ENCODE data around the gene TRIM54. TPM values are rescaled to one million over a fixed set of nuclear protein-coding genes. Genes with fewer than 3 reads are reported as not detected.

TRIM54 gene
- polyA plus RNA-seq, result not detected

DNA sequence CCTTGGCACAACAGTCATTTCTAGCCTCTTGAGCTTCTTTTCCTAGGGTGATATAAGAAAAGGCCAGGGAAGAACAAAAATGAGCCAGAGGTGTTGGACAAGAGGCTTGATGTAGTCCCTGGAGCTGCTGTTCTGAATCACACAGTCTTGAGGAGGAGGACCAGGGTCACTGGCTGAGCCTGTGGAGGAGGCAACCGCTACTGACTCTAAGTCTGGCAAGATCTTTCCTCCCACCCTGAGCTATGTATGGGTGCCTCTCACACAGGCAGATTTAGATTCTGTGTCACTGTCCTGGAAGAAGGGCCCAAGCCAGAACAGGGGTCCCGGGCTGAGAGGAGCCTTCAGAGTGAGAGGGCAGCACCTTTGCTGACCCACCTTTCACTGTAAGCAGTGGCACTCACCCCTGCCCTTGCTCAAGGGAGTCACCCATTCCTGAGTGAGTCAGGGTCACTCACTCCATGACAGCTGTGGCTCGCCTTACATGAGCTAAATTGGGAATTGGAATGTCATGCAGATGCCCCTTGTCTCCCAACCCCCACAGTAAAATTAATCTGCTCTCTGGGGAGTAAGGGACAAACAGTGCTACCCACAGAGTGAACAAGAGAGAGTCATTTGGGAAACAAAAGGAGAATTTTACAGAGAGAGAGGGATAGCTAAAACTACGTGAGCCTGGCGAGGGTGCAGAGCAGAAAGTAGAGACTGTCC lies at the start of gene TRIM54:
TRIM54 (plus strand) TSS at position 575 of the 705 bp plus-strand sequence. CDS start 303 bp downstream, outside the sequence.
- Mint-ChIP-seq H3K36me3 (no peaks in the 10 kb centered on the region), H3K4me3 (no peak within 1 kb of the TSS), H3K4me1 (peaks cover 1 to 10% (median 7%) of the 10 kb centered on the region in 3 donors), H3K27me3 (peaks cover 11% of the 10 kb centered on the region), H3K27ac (peak within 1 kb of the TSS in 1 of 3 donors; percentile 63), H3K9me3 (no peaks in the 10 kb centered on the region)

DNA sequence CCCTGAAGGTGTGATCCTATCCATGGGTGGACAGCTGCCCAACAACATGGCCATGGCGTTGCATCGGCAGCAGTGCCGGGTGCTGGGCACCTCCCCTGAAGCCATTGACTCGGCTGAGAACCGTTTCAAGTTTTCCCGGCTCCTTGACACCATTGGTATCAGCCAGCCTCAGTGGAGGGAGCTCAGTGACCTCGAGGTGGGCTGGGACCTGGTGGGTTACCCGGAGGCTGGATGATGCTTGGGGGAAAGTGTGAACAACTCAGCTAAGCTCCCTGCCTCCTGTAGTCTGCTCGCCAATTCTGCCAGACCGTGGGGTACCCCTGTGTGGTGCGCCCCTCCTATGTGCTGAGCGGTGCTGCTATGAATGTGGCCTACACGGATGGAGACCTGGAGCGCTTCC lies 48.9 kb upstream of the TRIM54 start:
- Mint-ChIP-seq H3K27me3 (no peaks in the 10 kb centered on the region), H3K36me3 (peaks cover 8% of the 10 kb centered on the region), H3K4me1 (peaks cover 0 to 2% (median 0%) of the 10 kb centered on the region in 3 donors), H3K4me3 (no peak overlapping the region), H3K9me3 (no peaks in the 10 kb centered on the region), H3K27ac (no peak overlapping the region)

DNA sequence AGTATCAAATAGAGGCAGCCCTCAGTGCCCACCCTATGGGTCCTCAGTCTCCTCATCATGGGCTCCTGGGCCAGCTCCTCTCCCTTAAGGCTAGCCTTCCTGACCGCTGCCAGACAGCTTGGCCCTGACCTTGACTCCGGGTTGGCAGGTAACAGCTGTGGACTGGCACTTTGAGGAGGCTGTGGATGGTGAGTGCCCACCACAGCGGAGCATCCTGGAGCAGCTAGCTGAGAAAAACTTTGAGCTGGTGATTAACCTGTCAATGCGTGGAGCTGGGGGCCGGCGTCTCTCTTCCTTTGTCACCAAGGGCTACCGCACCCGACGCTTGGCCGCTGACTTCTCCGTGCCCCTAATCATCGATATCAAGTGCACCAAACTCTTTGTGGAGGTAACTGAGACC lies 46.1 kb upstream of the TRIM54 start:
- Mint-ChIP-seq H3K9me3 (no peaks in the 10 kb centered on the region), H3K27me3 (no peaks in the 10 kb centered on the region), H3K36me3 (peaks cover 10% of the 10 kb centered on the region), H3K4me1 (peaks cover 0 to 2% (median 0%) of the 10 kb centered on the region in 3 donors), H3K4me3 (no peak overlapping the region), H3K27ac (no peak overlapping the region)

DNA sequence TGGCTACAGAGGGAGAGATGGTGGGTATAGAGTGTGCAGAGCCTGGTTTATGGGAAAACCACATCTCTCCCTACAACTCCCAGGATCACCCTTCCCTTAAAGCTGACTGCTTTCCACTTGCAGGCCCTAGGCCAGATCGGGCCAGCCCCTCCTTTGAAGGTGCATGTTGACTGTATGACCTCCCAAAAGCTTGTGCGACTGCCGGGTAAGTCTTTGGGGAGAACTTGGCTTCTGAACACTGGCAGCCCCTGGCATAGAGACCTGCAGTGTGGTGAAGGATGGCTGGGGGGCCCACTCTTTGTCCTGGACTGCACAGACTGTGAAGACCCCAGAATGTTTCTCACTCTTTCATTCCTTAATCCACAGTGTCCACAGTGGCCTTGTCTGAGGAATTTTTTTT lies 45.6 kb upstream of the TRIM54 start:
- no peaks in the 10 kb centered on the region for H3K9me3 Mint-ChIP-seq
- H3K27ac Mint-ChIP-seq, result no peak overlapping the region
- no peaks in the 10 kb centered on the region for H3K27me3 Mint-ChIP-seq
- no peak overlapping the region for H3K4me3 Mint-ChIP-seq
- H3K36me3 Mint-ChIP-seq, result peaks cover 10% of the 10 kb centered on the region
- peaks cover 0 to 2% (median 0%) of the 10 kb centered on the region in 3 donors for H3K4me1 Mint-ChIP-seq

DNA sequence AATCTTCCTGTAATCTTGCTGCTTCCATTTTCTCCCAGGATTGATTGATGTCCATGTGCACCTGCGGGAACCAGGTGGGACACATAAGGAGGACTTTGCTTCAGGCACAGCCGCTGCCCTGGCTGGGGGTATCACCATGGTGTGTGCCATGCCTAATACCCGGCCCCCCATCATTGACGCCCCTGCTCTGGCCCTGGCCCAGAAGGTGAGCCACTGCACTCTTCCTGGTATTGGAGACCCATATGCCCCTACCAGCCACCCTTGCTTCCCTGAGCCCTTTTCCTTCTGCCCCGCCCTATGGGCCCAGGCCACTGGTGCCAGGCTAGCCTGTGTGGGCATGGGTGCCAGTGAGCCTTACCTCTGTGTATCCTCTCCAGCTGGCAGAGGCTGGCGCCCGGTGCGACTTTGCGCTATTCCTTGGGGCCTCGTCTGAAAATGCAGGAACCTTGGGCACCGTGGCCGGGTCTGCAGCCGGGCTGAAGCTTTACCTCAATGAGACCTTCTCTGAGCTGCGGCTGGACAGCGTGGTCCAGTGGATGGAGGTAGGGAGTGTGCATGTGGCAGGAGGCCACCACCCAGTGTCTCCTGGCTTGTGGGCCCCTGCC lies 44.8 kb upstream of the TRIM54 start:
- H3K36me3 Mint-ChIP-seq, result peaks cover 10% of the 10 kb centered on the region
- H3K27ac Mint-ChIP-seq, result no peak overlapping the region
- no peaks in the 10 kb centered on the region for H3K9me3 Mint-ChIP-seq
- H3K27me3 Mint-ChIP-seq, result no peaks in the 10 kb centered on the region
- H3K4me1 Mint-ChIP-seq, result peaks cover 0 to 2% (median 0%) of the 10 kb centered on the region in 3 donors
- H3K4me3 Mint-ChIP-seq, result no peak overlapping the region

- H3K4me1 Mint-ChIP-seq, result peaks cover 0 to 2% (median 0%) of the 10 kb centered on the region in 3 donors
- peaks cover 5% of the 10 kb centered on the region for H3K36me3 Mint-ChIP-seq
- no peaks in the 10 kb centered on the region for H3K27me3 Mint-ChIP-seq
- no peak overlapping the region for H3K4me3 Mint-ChIP-seq
- H3K27ac Mint-ChIP-seq, result no peak overlapping the region
- H3K9me3 Mint-ChIP-seq, result no peaks in the 10 kb centered on the region
Measured at GRCh38 chr2:27238976-27239375, 43.3 kb upstream of the TRIM54 start.

DNA sequence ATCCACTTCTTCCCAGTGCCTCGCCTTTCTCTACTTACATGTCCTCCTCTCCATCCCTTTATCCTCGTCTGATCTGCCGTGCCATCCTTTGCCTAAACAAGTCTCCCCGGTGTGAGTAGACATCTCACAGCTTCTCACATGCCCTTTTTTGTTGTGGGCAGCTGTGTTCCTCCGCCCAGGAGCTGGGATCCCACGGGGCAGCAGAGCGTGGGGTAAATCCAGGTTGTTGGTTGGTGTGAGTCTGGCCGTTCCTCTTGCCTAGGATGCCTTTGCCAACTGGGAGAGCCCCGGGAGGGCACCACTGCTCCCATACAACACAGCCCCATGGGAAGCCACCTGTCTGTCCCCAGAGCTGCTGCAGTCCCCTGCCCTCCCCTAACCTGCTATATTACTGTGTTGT lies 41.8 kb upstream of the TRIM54 start:
- Mint-ChIP-seq H3K27me3 (no peaks in the 10 kb centered on the region), H3K4me1 (peaks cover 0 to 2% (median 0%) of the 10 kb centered on the region in 3 donors), H3K4me3 (no peak overlapping the region), H3K27ac (no peak overlapping the region), H3K9me3 (no peaks in the 10 kb centered on the region), H3K36me3 (peaks cover 4% of the 10 kb centered on the region)

GRCh38 chr2:27241761-27242613 lies 40.2 kb upstream of the TRIM54 start:
- Mint-ChIP-seq H3K4me3 (no peak overlapping the region), H3K27me3 (no peaks in the 10 kb centered on the region), H3K4me1 (peaks cover 0 to 2% (median 0%) of the 10 kb centered on the region in 3 donors), H3K9me3 (no peaks in the 10 kb centered on the region), H3K27ac (no peak overlapping the region), H3K36me3 (peaks cover 4% of the 10 kb centered on the region)

DNA sequence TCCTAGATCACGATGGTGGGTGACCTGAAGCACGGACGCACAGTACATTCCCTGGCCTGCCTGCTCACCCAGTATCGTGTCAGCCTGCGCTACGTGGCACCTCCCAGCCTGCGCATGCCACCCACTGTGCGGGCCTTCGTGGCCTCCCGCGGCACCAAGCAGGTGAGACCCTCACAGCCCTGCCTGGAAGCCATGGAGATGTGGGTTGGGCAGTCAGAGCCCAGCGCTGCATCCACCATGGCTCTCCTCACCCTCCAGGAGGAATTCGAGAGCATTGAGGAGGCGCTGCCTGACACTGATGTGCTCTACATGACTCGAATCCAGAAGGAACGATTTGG lies 39.6 kb upstream of the TRIM54 start:
- no peak overlapping the region for H3K4me3 Mint-ChIP-seq

DNA sequence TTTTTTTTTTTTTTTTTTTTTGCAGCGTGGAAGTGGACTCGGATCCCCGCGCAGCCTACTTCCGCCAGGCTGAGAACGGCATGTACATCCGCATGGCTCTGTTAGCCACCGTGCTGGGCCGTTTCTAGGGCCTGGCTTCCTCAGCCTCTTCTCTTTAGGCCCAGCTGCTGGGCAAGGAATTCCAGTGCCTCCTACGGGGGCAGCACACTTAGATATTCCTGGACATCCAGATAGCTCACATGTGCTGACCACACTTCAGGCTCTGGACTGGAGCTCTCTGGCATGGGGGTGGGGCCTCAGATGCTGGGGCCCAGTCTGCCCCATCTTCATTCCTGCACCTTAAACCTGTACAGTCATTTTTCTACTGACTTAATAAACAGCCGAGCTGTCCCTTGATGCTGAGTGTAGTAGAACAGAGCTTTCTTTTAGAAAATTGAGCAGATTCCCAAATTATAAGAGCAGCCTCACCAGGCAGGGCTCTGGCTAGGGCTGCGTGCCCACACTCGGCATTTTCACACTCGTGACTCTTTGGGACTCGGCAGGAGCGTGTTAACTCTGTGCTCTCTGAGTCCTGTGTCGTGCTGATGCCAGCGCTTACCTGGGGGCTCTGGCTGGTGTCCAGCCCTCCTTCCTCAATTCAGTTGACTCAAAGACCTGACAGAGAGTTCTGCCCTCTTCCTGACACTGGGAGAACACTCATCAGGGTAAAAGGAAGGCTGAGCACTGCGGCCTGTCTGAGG lies 38.7 kb upstream of the TRIM54 start:
- H3K27ac Mint-ChIP-seq, result no peak overlapping the region
- H3K9me3 Mint-ChIP-seq, result no peaks in the 10 kb centered on the region
- H3K27me3 Mint-ChIP-seq, result no peaks in the 10 kb centered on the region
- peaks cover 4% of the 10 kb centered on the region for H3K36me3 Mint-ChIP-seq
- H3K4me3 Mint-ChIP-seq, result no peak overlapping the region
- no peaks in the 10 kb centered on the region for H3K4me1 Mint-ChIP-seq

More for the DNA sequence above, 39.6 kb upstream of the TRIM54 start:
- Mint-ChIP-seq H3K36me3 (peaks cover 4% of the 10 kb centered on the region), H3K9me3 (no peaks in the 10 kb centered on the region), H3K27me3 (no peaks in the 10 kb centered on the region), H3K4me1 (peaks cover 0 to under 1% (median 0%) of the 10 kb centered on the region in 3 donors), H3K27ac (no peak overlapping the region)

- no peaks in the 10 kb centered on the region for H3K4me1 Mint-ChIP-seq
- H3K36me3 Mint-ChIP-seq, result peaks cover 4% of the 10 kb centered on the region
- H3K9me3 Mint-ChIP-seq, result no peaks in the 10 kb centered on the region
- H3K27ac Mint-ChIP-seq, result no peak overlapping the region
- H3K4me3 Mint-ChIP-seq, result no peak overlapping the region
- no peaks in the 10 kb centered on the region for H3K27me3 Mint-ChIP-seq
Measured at GRCh38 chr2:27245116-27245515, 37.1 kb upstream of the TRIM54 start.

DNA sequence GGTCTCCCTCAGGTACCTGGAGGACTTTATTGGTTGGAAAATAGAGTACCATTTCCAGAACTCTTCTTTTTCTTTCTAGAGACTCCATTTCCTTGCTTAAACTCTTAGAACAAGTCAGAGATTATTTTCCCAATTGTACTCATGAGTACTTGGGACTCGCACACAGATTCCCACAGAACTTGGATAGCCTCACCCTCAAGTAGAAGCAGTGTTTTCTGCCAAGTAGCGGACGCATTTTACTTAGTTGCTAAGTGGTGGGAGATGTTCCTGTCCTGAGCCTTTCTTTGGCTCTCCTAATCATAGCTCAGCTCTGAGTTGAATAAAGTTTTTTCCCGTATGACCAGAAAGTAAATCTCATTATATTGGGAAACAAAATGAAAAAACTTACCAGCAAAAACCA lies 36.6 kb upstream of the TRIM54 start:
- H3K4me1 Mint-ChIP-seq, result no peaks in the 10 kb centered on the region
- H3K27ac Mint-ChIP-seq, result no peak overlapping the region
- peaks cover 2% of the 10 kb centered on the region for H3K36me3 Mint-ChIP-seq
- H3K9me3 Mint-ChIP-seq, result no peaks in the 10 kb centered on the region
- H3K4me3 Mint-ChIP-seq, result no peak overlapping the region
- peaks cover 3% of the 10 kb centered on the region for H3K27me3 Mint-ChIP-seq

- Mint-ChIP-seq H3K9me3 (no peaks in the 10 kb centered on the region), H3K27me3 (peaks cover 15% of the 10 kb centered on the region), H3K4me1 (peaks cover 0 to 6% (median 0%) of the 10 kb centered on the region in 3 donors), H3K4me3 (no peak overlapping the region), H3K27ac (no peak overlapping the region), H3K36me3 (peaks cover 2% of the 10 kb centered on the region)
Measured at GRCh38 chr2:27247893-27248292, 34.3 kb upstream of the TRIM54 start.

DNA sequence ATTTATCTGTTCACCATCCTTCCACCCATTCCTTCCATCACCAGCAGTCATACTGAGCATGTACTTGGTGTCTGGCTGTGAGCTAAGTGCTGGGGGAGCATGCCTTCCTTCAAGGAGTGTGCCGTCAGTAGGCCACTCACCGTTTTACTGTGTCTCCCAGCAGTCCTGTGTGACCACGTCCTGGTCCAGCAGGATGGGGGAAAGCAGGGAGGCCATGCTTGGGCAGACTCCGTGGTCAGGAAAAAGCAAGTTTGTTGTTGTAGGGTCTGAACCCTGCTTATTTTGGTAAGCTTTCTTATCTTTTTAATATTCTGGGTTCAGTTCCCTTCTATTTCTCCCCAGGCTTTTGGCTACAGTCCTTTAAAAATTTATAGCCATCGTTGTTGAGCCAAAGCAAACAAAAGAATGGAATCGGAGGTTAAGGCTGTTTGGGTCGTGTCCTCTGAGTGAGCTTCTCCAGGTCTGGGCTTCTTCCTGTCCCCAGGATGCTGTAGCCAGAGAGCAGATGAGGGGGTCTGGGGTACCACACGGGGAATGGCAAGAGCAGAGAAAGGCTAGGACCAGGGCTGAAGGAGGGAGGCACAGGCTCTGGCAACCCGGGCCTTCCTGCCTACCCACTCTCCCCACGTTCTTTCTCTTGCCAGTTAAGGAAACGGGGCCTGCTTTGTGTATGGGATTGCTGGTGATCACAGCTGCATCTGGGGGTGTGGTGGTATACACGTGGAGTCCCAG lies 32.9 kb upstream of the TRIM54 start:
- peak overlapping the region in 1 of 3 donors; percentile 23 for H3K27ac Mint-ChIP-seq
- H3K4me1 Mint-ChIP-seq, result peaks cover 0 to 6% (median 0%) of the 10 kb centered on the region in 3 donors
- H3K27me3 Mint-ChIP-seq, result peaks cover 15% of the 10 kb centered on the region
- H3K9me3 Mint-ChIP-seq, result no peaks in the 10 kb centered on the region
- H3K36me3 Mint-ChIP-seq, result no peaks in the 10 kb centered on the region
- no peak overlapping the region for H3K4me3 Mint-ChIP-seq
